ENCODE data around the gene C12orf42.

Gene C12orf42

GRCh38 chr12:103538397-103538796, 42.6 kb upstream of the C12orf42 start:
- Histone ChIP-seq H3K27me3 (ENCODE audit: insufficient read depth, low read length, poor library complexity, severe bottlenecking) (no peaks in the 10 kb centered on the region), H4K20me1 (ENCODE audit: insufficient read depth, low read length, poor library complexity, severe bottlenecking) (no peaks in the 10 kb centered on the region), H3K79me2 (ENCODE audit: insufficient read depth, low read length) (no peaks in the 10 kb centered on the region), H3K4me1 (ENCODE audit: insufficient read depth, low read length, poor library complexity, severe bottlenecking) (no peaks in the 10 kb centered on the region), H3K9me2 (replicated peaks; ENCODE audit: low read depth, low read length) (no peaks in the 10 kb centered on the region), H2AFZ (ENCODE audit: low read length) (no peak overlapping the region), H3K4me2 (ENCODE audit: low read depth, low read length, poor library complexity, severe bottlenecking) (no peak overlapping the region), H3K9ac (ENCODE audit: low read depth, low read length, poor library complexity, severe bottlenecking) (no peak overlapping the region), H3F3A (ENCODE audit: low read depth) (no peaks in the 10 kb centered on the region), H3K36me3 (ENCODE audit: insufficient read depth, low read length) (no peaks in the 10 kb centered on the region), H3K9me3 (ENCODE audit: insufficient read depth, low read depth, low read length) (no peaks in the 10 kb centered on the region), H3K4me3 (ENCODE audit: low read length, poor library complexity, severe bottlenecking) (no peak overlapping the region)
- no peak for TF ChIP-seq CTCF (conservative IDR thresholded peaks at IDR 0.05; ENCODE audit: low read length)
- TF ChIP-seq EZH2phosphoT487 (IDR thresholded peaks at IDR 0.05; ENCODE audit: borderline replicate concordance): no peak

GRCh38 chr12:103530307-103531066, 34.7 kb upstream of the C12orf42 start:
- TF ChIP-seq EZH2phosphoT487 (IDR thresholded peaks at IDR 0.05; ENCODE audit: borderline replicate concordance) (no peak), CTCF (conservative IDR thresholded peaks at IDR 0.05; ENCODE audit: low read length) (no peak)
- no peaks in the 10 kb centered on the region for H3K36me3 ChIP-seq (ENCODE audit: insufficient read depth, low read length)
- H3K79me2 ChIP-seq (ENCODE audit: insufficient read depth, low read length): no peaks in the 10 kb centered on the region
- H3K4me2 ChIP-seq (ENCODE audit: low read depth, low read length, poor library complexity, severe bottlenecking): no peak overlapping the region
- H3K4me1 ChIP-seq (ENCODE audit: insufficient read depth, low read length, poor library complexity, severe bottlenecking): no peaks in the 10 kb centered on the region
- H4K20me1 ChIP-seq (ENCODE audit: insufficient read depth, low read length, poor library complexity, severe bottlenecking): no peaks in the 10 kb centered on the region
- H2AFZ ChIP-seq (ENCODE audit: low read length): no peak overlapping the region
- no peak overlapping the region for H3K4me3 ChIP-seq (ENCODE audit: low read length, poor library complexity, severe bottlenecking)
- H3K9ac ChIP-seq (ENCODE audit: low read depth, low read length, poor library complexity, severe bottlenecking): no peak overlapping the region
- H3F3A ChIP-seq (ENCODE audit: low read depth): no peaks in the 10 kb centered on the region
- H3K9me3 ChIP-seq (ENCODE audit: insufficient read depth, low read depth, low read length): no peaks in the 10 kb centered on the region
- H3K27me3 ChIP-seq (ENCODE audit: insufficient read depth, low read length, poor library complexity, severe bottlenecking): no peaks in the 10 kb centered on the region
- H3K9me2 ChIP-seq (replicated peaks; ENCODE audit: low read depth, low read length): no peaks in the 10 kb centered on the region

- Histone ChIP-seq H3K27me3 (ENCODE audit: insufficient read depth, low read length, poor library complexity, severe bottlenecking) (no peaks in the 10 kb centered on the region), H3K4me2 (ENCODE audit: low read depth, low read length, poor library complexity, severe bottlenecking) (no peak overlapping the region), H3F3A (ENCODE audit: low read depth) (no peaks in the 10 kb centered on the region), H3K36me3 (ENCODE audit: insufficient read depth, low read length) (no peaks in the 10 kb centered on the region), H3K79me2 (ENCODE audit: insufficient read depth, low read length) (no peaks in the 10 kb centered on the region), H2AFZ (ENCODE audit: low read length) (no peak overlapping the region), H3K4me3 (ENCODE audit: low read length, poor library complexity, severe bottlenecking) (no peak overlapping the region), H4K20me1 (ENCODE audit: insufficient read depth, low read length, poor library complexity, severe bottlenecking) (no peaks in the 10 kb centered on the region), H3K9ac (ENCODE audit: low read depth, low read length, poor library complexity, severe bottlenecking) (no peak overlapping the region), H3K9me3 (ENCODE audit: insufficient read depth, low read depth, low read length) (no peaks in the 10 kb centered on the region), H3K9me2 (replicated peaks; ENCODE audit: low read depth, low read length) (no peaks in the 10 kb centered on the region), H3K4me1 (ENCODE audit: insufficient read depth, low read length, poor library complexity, severe bottlenecking) (no peaks in the 10 kb centered on the region)
- TF ChIP-seq CTCF (conservative IDR thresholded peaks at IDR 0.05; ENCODE audit: low read length) (no peak), EZH2phosphoT487 (IDR thresholded peaks at IDR 0.05; ENCODE audit: borderline replicate concordance) (no peak)
Observed at GRCh38 chr12:103529306-103529705, 33.5 kb upstream of the C12orf42 start.

All from Loucy (cell line).